ENCODE measurements around the gene PPM1L.

PPM1L gene

DNA sequence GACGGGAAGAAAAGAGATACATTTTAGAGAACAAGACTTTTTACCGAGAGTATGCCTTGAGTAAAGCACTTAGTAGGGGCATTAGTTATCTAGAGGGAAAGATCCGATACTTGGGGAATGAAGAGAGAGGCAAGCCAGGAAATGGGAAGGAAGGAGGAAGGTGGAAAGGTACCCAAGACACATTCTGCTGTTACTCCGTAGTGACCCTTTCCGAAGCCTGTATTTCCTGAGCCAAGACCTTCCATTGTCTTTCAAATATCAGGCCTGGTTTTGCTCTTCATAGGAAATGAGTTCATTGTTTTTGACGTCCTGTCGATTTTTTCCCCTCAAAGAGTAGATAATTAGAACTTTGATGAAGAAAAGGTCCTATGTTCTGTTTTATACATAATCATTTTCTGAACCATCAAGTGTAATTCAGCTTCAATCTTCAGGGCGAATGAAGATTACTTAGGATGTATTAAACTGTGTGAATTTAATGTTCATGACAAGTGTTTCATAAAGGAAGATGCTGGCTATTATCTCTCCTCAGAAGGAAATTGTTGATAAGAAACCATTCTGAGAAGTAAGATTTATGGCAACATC lies 95.7 kb downstream of the PPM1L start:
- Histone ChIP-seq H2BK12ac (ENCODE audit: low read length) (no peak overlapping the region), H3K23ac (ENCODE audit: low read length) (no peak overlapping the region), H2AFZ (ENCODE audit: insufficient read depth, low read length, poor library complexity) (no peak overlapping the region), H2BK5ac (ENCODE audit: low read depth, low read length, poor library complexity) (no peak overlapping the region), H4K8ac (ENCODE audit: low read depth, low read length) (no peak overlapping the region), H4K12ac (ENCODE audit: low read depth, low read length) (no peak overlapping the region), H2BK120ac (ENCODE audit: insufficient read depth, low read length, poor library complexity) (no peak overlapping the region), H3K4ac (ENCODE audit: low read depth, low read length) (no peak overlapping the region), H3K4me2 (ENCODE audit: low read length) (no peak overlapping the region), H3K79me1 (ENCODE audit: low read length) (no peaks in the 10 kb centered on the region), H4K91ac (ENCODE audit: low read depth, low read length) (no peak overlapping the region), H3K14ac (ENCODE audit: low read length) (no peak overlapping the region), H3K4me3 (ENCODE audit: low read depth, low read length) (no peak overlapping the region), H3K18ac (ENCODE audit: low read length) (no peak overlapping the region), H3K4me1 (ENCODE audit: control insufficient read depth in 1 of 2, insufficient read depth in 2 of 2, low read length in 2 of 2) (no peaks in the 10 kb centered on the region), H3K36me3 (ENCODE audit: control insufficient read depth in 1 of 2, insufficient read depth in 2 of 2, low read length in 2 of 2) (no peaks in the 10 kb centered on the region), H3K79me2 (ENCODE audit: control insufficient read depth, insufficient read depth, low read length, poor library complexity) (no peaks in the 10 kb centered on the region), H3K27me3 (ENCODE audit: insufficient read depth, low read length) (no peaks in the 10 kb centered on the region), H2AK5ac (ENCODE audit: low read length) (no peak overlapping the region), H3K27ac (ENCODE audit: low read depth, low read length) (no peak overlapping the region), H3K9ac (ENCODE audit: low read length) (no peak overlapping the region), H3K9me3 (ENCODE audit: insufficient read depth, low read depth, low read length) (peaks cover 2% of the 10 kb centered on the region)
- no peak for DNase-seq
- no CpG with 5 or more reads among the region's 8 CpGs for WGBS (ENCODE audit: extremely low coverage, insufficient coverage, insufficient read length)

DNA sequence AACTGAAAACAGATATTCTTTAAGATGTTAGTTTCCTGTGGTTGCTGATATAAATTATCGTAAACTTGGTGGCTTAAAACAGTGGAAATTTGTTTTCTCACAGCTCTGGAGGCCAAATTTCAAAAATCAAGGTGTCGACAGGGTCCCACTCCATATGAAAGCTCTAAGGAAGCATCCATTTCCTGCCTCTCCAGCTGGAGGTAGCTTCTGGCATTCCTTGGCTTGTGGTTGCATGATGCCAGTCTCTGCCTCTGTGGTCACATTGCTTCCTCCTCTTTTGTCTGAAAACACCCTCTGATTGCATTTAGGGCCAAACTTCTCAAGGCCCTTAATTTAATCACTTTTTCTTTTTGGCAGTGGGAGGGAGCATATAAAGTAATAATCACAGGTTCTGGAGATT lies 96.8 kb downstream of the PPM1L start:
- Histone ChIP-seq H3K4me2 (ENCODE audit: low read length) (no peak overlapping the region), H2BK5ac (ENCODE audit: low read depth, low read length, poor library complexity) (no peak overlapping the region), H2AK5ac (ENCODE audit: low read length) (no peak overlapping the region), H3K9me3 (ENCODE audit: insufficient read depth, low read depth, low read length) (peaks cover 2% of the 10 kb centered on the region), H3K79me1 (ENCODE audit: low read length) (no peaks in the 10 kb centered on the region), H2AFZ (ENCODE audit: insufficient read depth, low read length, poor library complexity) (no peak overlapping the region), H3K27ac (ENCODE audit: low read depth, low read length) (no peak overlapping the region), H3K9ac (ENCODE audit: low read length) (no peak overlapping the region), H3K14ac (ENCODE audit: low read length) (no peak overlapping the region), H3K36me3 (ENCODE audit: control insufficient read depth in 1 of 2, insufficient read depth in 2 of 2, low read length in 2 of 2) (no peaks in the 10 kb centered on the region), H3K79me2 (ENCODE audit: control insufficient read depth, insufficient read depth, low read length, poor library complexity) (no peaks in the 10 kb centered on the region), H3K4me3 (ENCODE audit: low read depth, low read length) (no peak overlapping the region), H3K23ac (ENCODE audit: low read length) (no peak overlapping the region), H3K4me1 (ENCODE audit: control insufficient read depth in 1 of 2, insufficient read depth in 2 of 2, low read length in 2 of 2) (no peaks in the 10 kb centered on the region), H4K8ac (ENCODE audit: low read depth, low read length) (no peak overlapping the region), H2BK120ac (ENCODE audit: insufficient read depth, low read length, poor library complexity) (no peak overlapping the region), H4K91ac (ENCODE audit: low read depth, low read length) (no peak overlapping the region), H2BK12ac (ENCODE audit: low read length) (no peak overlapping the region), H4K12ac (ENCODE audit: low read depth, low read length) (no peak overlapping the region), H3K18ac (ENCODE audit: low read length) (no peak overlapping the region), H3K27me3 (ENCODE audit: insufficient read depth, low read length) (no peaks in the 10 kb centered on the region), H3K4ac (ENCODE audit: low read depth, low read length) (no peak overlapping the region)
- DNase-seq: no peak
- WGBS (ENCODE audit: extremely low coverage, insufficient coverage, insufficient read length): no CpG with 5 or more reads among the region's 2 CpGs

DNA sequence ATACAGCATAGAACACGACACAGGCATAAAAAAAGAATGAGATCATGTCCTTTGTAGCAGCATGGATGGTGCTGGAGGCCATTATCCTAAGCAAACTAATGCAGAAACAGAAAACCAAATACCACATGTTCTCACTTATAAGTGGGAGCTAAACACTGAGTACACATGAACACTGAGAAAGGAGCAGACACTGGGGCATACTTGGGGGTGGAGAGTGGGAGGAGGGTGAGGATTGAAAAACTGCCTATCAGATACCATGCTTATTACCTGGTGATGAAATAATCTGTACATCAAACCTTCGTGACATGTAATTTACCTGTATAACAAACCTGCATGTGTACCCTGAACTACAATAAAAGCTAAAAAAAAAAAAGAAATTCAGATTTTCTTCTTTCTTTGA lies 100.4 kb downstream of the PPM1L start:
- no CpG with 5 or more reads among the region's 2 CpGs for WGBS (ENCODE audit: extremely low coverage, insufficient coverage, insufficient read length)
- Histone ChIP-seq H3K27me3 (ENCODE audit: insufficient read depth, low read length) (no peaks in the 10 kb centered on the region), H3K9ac (ENCODE audit: low read length) (no peak overlapping the region), H3K4ac (ENCODE audit: low read depth, low read length) (no peak overlapping the region), H3K23ac (ENCODE audit: low read length) (no peak overlapping the region), H4K12ac (ENCODE audit: low read depth, low read length) (no peak overlapping the region), H2AFZ (ENCODE audit: insufficient read depth, low read length, poor library complexity) (no peak overlapping the region), H2AK5ac (ENCODE audit: low read length) (no peak overlapping the region), H2BK120ac (ENCODE audit: insufficient read depth, low read length, poor library complexity) (no peak overlapping the region), H2BK12ac (ENCODE audit: low read length) (no peak overlapping the region), H3K4me3 (ENCODE audit: low read depth, low read length) (no peak overlapping the region), H3K4me2 (ENCODE audit: low read length) (no peak overlapping the region), H3K79me1 (ENCODE audit: low read length) (no peaks in the 10 kb centered on the region), H3K36me3 (ENCODE audit: control insufficient read depth in 1 of 2, insufficient read depth in 2 of 2, low read length in 2 of 2) (no peaks in the 10 kb centered on the region), H4K8ac (ENCODE audit: low read depth, low read length) (no peak overlapping the region), H3K9me3 (ENCODE audit: insufficient read depth, low read depth, low read length) (peaks cover 2% of the 10 kb centered on the region), H3K4me1 (ENCODE audit: control insufficient read depth in 1 of 2, insufficient read depth in 2 of 2, low read length in 2 of 2) (no peaks in the 10 kb centered on the region), H3K79me2 (ENCODE audit: control insufficient read depth, insufficient read depth, low read length, poor library complexity) (no peaks in the 10 kb centered on the region), H3K14ac (ENCODE audit: low read length) (no peak overlapping the region), H2BK5ac (ENCODE audit: low read depth, low read length, poor library complexity) (no peak overlapping the region), H3K18ac (ENCODE audit: low read length) (no peak overlapping the region), H4K91ac (ENCODE audit: low read depth, low read length) (no peak overlapping the region), H3K27ac (ENCODE audit: low read depth, low read length) (no peak overlapping the region)
- DNase-seq: no peak

DNA sequence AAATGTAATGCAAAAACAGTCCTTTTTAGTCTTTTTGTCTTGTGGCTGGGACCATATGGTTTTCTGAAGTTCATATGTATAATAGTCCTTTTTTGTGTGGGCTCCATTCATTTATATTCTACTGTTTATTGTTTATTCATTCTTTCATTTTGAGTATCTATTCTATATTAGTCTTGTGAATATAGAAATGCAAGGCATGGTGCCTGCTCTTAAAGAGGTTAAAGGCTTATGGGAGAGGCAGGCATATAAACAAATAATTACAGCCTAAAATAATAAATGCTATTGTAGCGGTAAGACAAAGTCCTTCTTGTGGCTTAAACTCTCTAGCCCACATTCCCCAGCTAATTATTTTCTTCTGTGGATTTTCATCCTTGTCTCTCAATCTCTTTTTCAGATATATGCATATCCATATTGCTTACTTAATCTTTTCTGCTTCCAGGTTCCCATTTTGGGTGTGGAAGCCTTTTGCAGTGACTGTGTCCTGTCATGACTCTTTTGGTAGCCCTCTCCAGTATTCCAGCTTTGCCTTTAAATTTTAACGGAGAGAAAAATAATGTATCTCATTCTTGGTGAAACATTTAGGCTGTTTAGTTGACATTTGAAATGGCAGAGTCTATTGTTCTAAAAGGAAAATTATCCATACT lies 101.6 kb downstream of the PPM1L start:
- no peak overlapping the region for H3K9ac ChIP-seq (ENCODE audit: low read length)
- H2AK5ac ChIP-seq (ENCODE audit: low read length): no peak overlapping the region
- no peaks in the 10 kb centered on the region for H3K79me1 ChIP-seq (ENCODE audit: low read length)
- no peaks in the 10 kb centered on the region for H3K4me1 ChIP-seq (ENCODE audit: control insufficient read depth in 1 of 2, insufficient read depth in 2 of 2, low read length in 2 of 2)
- no peaks in the 10 kb centered on the region for H3K79me2 ChIP-seq (ENCODE audit: control insufficient read depth, insufficient read depth, low read length, poor library complexity)
- H3K27me3 ChIP-seq (ENCODE audit: insufficient read depth, low read length): no peaks in the 10 kb centered on the region
- no peak overlapping the region for H3K23ac ChIP-seq (ENCODE audit: low read length)
- H4K12ac ChIP-seq (ENCODE audit: low read depth, low read length): no peak overlapping the region
- no peak overlapping the region for H2AFZ ChIP-seq (ENCODE audit: insufficient read depth, low read length, poor library complexity)
- H4K8ac ChIP-seq (ENCODE audit: low read depth, low read length): no peak overlapping the region
- no peak overlapping the region for H2BK12ac ChIP-seq (ENCODE audit: low read length)
- H2BK5ac ChIP-seq (ENCODE audit: low read depth, low read length, poor library complexity): no peak overlapping the region
- no peak overlapping the region for H4K91ac ChIP-seq (ENCODE audit: low read depth, low read length)
- H3K18ac ChIP-seq (ENCODE audit: low read length): no peak overlapping the region
- H3K9me3 ChIP-seq (ENCODE audit: insufficient read depth, low read depth, low read length): peaks cover 2% of the 10 kb centered on the region
- H3K4ac ChIP-seq (ENCODE audit: low read depth, low read length): no peak overlapping the region
- no peaks in the 10 kb centered on the region for H3K36me3 ChIP-seq (ENCODE audit: control insufficient read depth in 1 of 2, insufficient read depth in 2 of 2, low read length in 2 of 2)
- DNase-seq: no peak
- no peak overlapping the region for H2BK120ac ChIP-seq (ENCODE audit: insufficient read depth, low read length, poor library complexity)
- H3K4me2 ChIP-seq (ENCODE audit: low read length): no peak overlapping the region
- no peak overlapping the region for H3K27ac ChIP-seq (ENCODE audit: low read depth, low read length)
- no peak overlapping the region for H3K4me3 ChIP-seq (ENCODE audit: low read depth, low read length)
- H3K14ac ChIP-seq (ENCODE audit: low read length): no peak overlapping the region
- no CpG with 5 or more reads among the region's 2 CpGs for WGBS (ENCODE audit: extremely low coverage, insufficient coverage, insufficient read length)

Measured in trophoblast cell (in vitro differentiated cells and primary cell).